Mesenchymal stem cell (in vitro differentiated cells and primary cell): Measurements from ENCODE around the gene SZT2.
A peak's percentile ranks its signal among the peaks of the same experiment; 100 is the strongest.

Experiments used
- DNase-seq: peaks from one replicate; pipeline ENCODE4 v3.0.0-alpha.2; 2013
- H2AFZ ChIP-seq: one replicate; pipeline ENCODE4 v1.6.1; 2013; ENCODE audit warnings: low read depth, mild to moderate bottlenecking, control low read depth, inconsistent platforms, low read length, moderate library complexity
- H2AK5ac ChIP-seq: 2 replicates; pipeline ENCODE4 v1.6.1; 2013; ENCODE audit warnings: low read length, moderate library complexity, mild to moderate bottlenecking, inconsistent platforms; ENCODE audit not compliant: severe bottlenecking
- H2BK120ac ChIP-seq: one replicate; pipeline ENCODE4 v1.6.1; 2013; ENCODE audit warnings: low read depth, mild to moderate bottlenecking, inconsistent platforms, low read length, moderate library complexity
- H2BK12ac ChIP-seq, 2 experiments: one replicate each; pipeline ENCODE4 v1.6.1; 2013; ENCODE audit warnings: inconsistent platforms in 2 of 2, low read length in 2 of 2, mild to moderate bottlenecking in 2 of 2, moderate library complexity in 2 of 2, control low read depth in 1 of 2
- H2BK15ac ChIP-seq: one replicate; pipeline ENCODE4 v1.6.1; 2013; ENCODE audit warnings: mild to moderate bottlenecking, low read depth, inconsistent platforms; ENCODE audit not compliant: poor library complexity, severe bottlenecking
- H2BK5ac ChIP-seq: 2 replicates; pipeline ENCODE4 v1.6.1; 2013; ENCODE audit warnings: low read depth, mild to moderate bottlenecking, low read length, control low read depth, inconsistent platforms; ENCODE audit not compliant: poor library complexity, severe bottlenecking
- H3K14ac ChIP-seq, 2 experiments: one replicate each; pipeline ENCODE4 v1.6.1; 2013; ENCODE audit warnings: inconsistent platforms in 2 of 2, low read length in 2 of 2, control low read depth in 1 of 2, mild to moderate bottlenecking in 1 of 2, moderate library complexity in 1 of 2
- H3K18ac ChIP-seq, 2 experiments: one replicate each; pipeline ENCODE4 v1.6.1; 2013; ENCODE audit warnings: inconsistent platforms in 2 of 2, low read length in 2 of 2, control low read depth in 1 of 2, low read depth in 1 of 2, mild to moderate bottlenecking in 1 of 2
- H3K23ac ChIP-seq, 2 experiments: one replicate each; pipeline ENCODE4 v1.6.1; 2013; ENCODE audit warnings: inconsistent platforms in 2 of 2, low read length in 2 of 2, mild to moderate bottlenecking in 2 of 2, moderate library complexity in 2 of 2, control low read depth in 1 of 2
- H3K27ac ChIP-seq: 2 replicates; pipeline ENCODE4 v1.5.1; 2013; ENCODE audit warnings: mild to moderate bottlenecking, moderate library complexity, low read length, control low read depth, inconsistent platforms; ENCODE audit not compliant: poor library complexity, severe bottlenecking
- H3K27me3 ChIP-seq, 2 experiments: 2 replicates each; pipeline versions ENCODE4 v1.6.1 to v1.7.0; 2013; ENCODE audit warnings: low read length in 2 of 2, mild to moderate bottlenecking in 2 of 2, moderate library complexity in 2 of 2, control low read depth in 1 of 2, inconsistent platforms in 1 of 2; ENCODE audit not compliant: control insufficient read depth in 1 of 2, insufficient read depth in 1 of 2
- H3K36me3 ChIP-seq, 2 experiments: 2 replicates each; pipeline versions ENCODE4 v1.6.1 to v1.7.0; 2013; ENCODE audit warnings: low read length in 2 of 2, control low read depth in 1 of 2, inconsistent platforms in 1 of 2, low read depth in 1 of 2, mild to moderate bottlenecking in 1 of 2; ENCODE audit not compliant: insufficient read depth in 2 of 2, control insufficient read depth in 1 of 2
- H3K4ac ChIP-seq, 2 experiments: one replicate each; pipeline ENCODE4 v1.6.1; 2013; ENCODE audit warnings: inconsistent platforms in 2 of 2, low read length in 2 of 2, mild to moderate bottlenecking in 2 of 2, moderate library complexity in 2 of 2, control low read depth in 1 of 2, low read depth in 1 of 2
- H3K4me1 ChIP-seq: 2 replicates; pipeline ENCODE4 v1.6.1; 2013; ENCODE audit warnings: low read depth, low read length, control low read depth; ENCODE audit not compliant: control insufficient read depth, insufficient read depth
- H3K4me2 ChIP-seq: 2 replicates; pipeline ENCODE4 v1.6.1; 2013; ENCODE audit warnings: low read length, mild to moderate bottlenecking, inconsistent platforms; ENCODE audit not compliant: poor library complexity, severe bottlenecking
- H3K4me3 ChIP-seq, 2 experiments: 2 replicates each; pipeline versions ENCODE4 v1.5.1 to v1.7.0; 2013; ENCODE audit warnings: low read length in 2 of 2, mild to moderate bottlenecking in 2 of 2, control low read depth in 1 of 2, low read depth in 1 of 2; ENCODE audit not compliant: insufficient read depth in 1 of 2
- H3K79me1 ChIP-seq: replicated peaks from 2 replicates; pipeline ENCODE4 v1.6.1; 2013; ENCODE audit warnings: mild to moderate bottlenecking, control low read depth, low read length, inconsistent platforms; ENCODE audit not compliant: poor library complexity, severe bottlenecking
- H3K9ac ChIP-seq: 2 replicates; pipeline ENCODE4 v1.7.0; 2013; ENCODE audit warnings: mild to moderate bottlenecking, low read length, moderate library complexity
- H3K9me3 ChIP-seq: 2 replicates; pipeline ENCODE4 v1.7.0; 2013; ENCODE audit warnings: mild to moderate bottlenecking, low read length; ENCODE audit not compliant: control insufficient read depth
- H4K8ac ChIP-seq: one replicate; pipeline ENCODE4 v1.6.1; 2013; ENCODE audit warnings: inconsistent platforms, mild to moderate bottlenecking, low read length, moderate library complexity
- H4K91ac ChIP-seq: one replicate; pipeline ENCODE4 v1.6.1; 2013; ENCODE audit warnings: mild to moderate bottlenecking, low read length, inconsistent platforms
- WGBS: methylation state at CpG from one replicate; pipeline ENCODE4 v1.1.7; 2013; ENCODE audit warnings: mixed read lengths; 5-methylcytosine and 5-hydroxymethylcytosine counted together

SZT2 gene

GRCh38 chr1:43367026-43367903 is 22.4 kb upstream of the SZT2 start:
- H2AFZ ChIP-seq: peak overlapping the region; percentile 51
- H4K8ac ChIP-seq: peak overlapping the region; percentile 98
- peak overlapping the region; percentile 97 for H4K91ac ChIP-seq
- H2BK5ac ChIP-seq: peak overlapping the region; percentile 71
- peak overlapping the region; percentile 60 for H3K27ac ChIP-seq
- peak overlapping the region; percentile 99 for H2BK15ac ChIP-seq
- H3K9ac ChIP-seq: peak overlapping the region; percentile 95
- WGBS: 1% methylated on average over 46 of the region's 48 CpGs
- H3K4me3 ChIP-seq: peak overlapping the region; percentile 81 to 97
- H3K27me3 ChIP-seq: no peaks in the 10 kb centered on the region
- H3K4me2 ChIP-seq: peak overlapping the region; percentile 64
- H3K36me3 ChIP-seq: peaks cover 35% of the 10 kb centered on the region in 2 experiments
- H3K4me1 ChIP-seq: peaks cover 24% of the 10 kb centered on the region
- peak overlapping the region; percentile 20 for H2AK5ac ChIP-seq
- peak overlapping the region; percentile 11 to 86 for H3K23ac ChIP-seq
- peak overlapping the region; percentile 76 to 98 for H3K4ac ChIP-seq
- peak; percentile 37 for DNase-seq
- peak overlapping the region; percentile 80 for H2BK120ac ChIP-seq
- peak overlapping the region in 1 of 2 experiments; percentile 17 for H2BK12ac ChIP-seq
- H3K18ac ChIP-seq: peak overlapping the region; percentile 96 to 98
- peak overlapping the region; percentile 62 to 97 for H3K14ac ChIP-seq
- peaks cover 20% of the 10 kb centered on the region for H3K79me1 ChIP-seq
- no peaks in the 10 kb centered on the region for H3K9me3 ChIP-seq

GRCh38 chr1:43367904-43368645 is 21.6 kb upstream of the SZT2 start, which contains the start of gene ELOVL1:
Gene ELOVL1, minus strand, starts transcription at chr1:43368011. Its CDS starts 2,402 bp downstream, at chr1:43365609.
- H3K4me3 ChIP-seq: peak within 1 kb of the TSS; percentile 81 to 97
- peak; percentile 91 for DNase-seq
- under 1% methylated on average over 55 of the region's 58 CpGs for WGBS
- H3K36me3 ChIP-seq: peaks cover 28 to 29% of the 10 kb centered on the region in 2 experiments
- peaks cover 23% of the 10 kb centered on the region for H3K4me1 ChIP-seq
- peak within 1 kb of the TSS; percentile 76 to 98 for H3K4ac ChIP-seq
- H3K79me1 ChIP-seq: peaks cover 18% of the 10 kb centered on the region
- peak within 1 kb of the TSS; percentile 87 for H2BK5ac ChIP-seq
- H3K4me2 ChIP-seq: peak within 1 kb of the TSS; percentile 77
- H4K91ac ChIP-seq: peak within 1 kb of the TSS; percentile 97
- H3K14ac ChIP-seq: peak within 1 kb of the TSS; percentile 62 to 97
- H3K18ac ChIP-seq: peak within 1 kb of the TSS; percentile 96 to 98
- H3K23ac ChIP-seq: peak within 1 kb of the TSS; percentile 11 to 86
- H4K8ac ChIP-seq: peak within 1 kb of the TSS; percentile 98
- peak within 1 kb of the TSS; percentile 72 for H2AFZ ChIP-seq
- peak within 1 kb of the TSS; percentile 99 for H2BK15ac ChIP-seq
- peak within 1 kb of the TSS; percentile 67 for H3K27ac ChIP-seq
- H3K9ac ChIP-seq: peak within 1 kb of the TSS; percentile 95
- peak within 1 kb of the TSS in 1 of 2 experiments; percentile 17 for H2BK12ac ChIP-seq
- H2AK5ac ChIP-seq: peak within 1 kb of the TSS; percentile 20
- H3K27me3 ChIP-seq: no peaks in the 10 kb centered on the region
- H2BK120ac ChIP-seq: peak within 1 kb of the TSS; percentile 80
- H3K9me3 ChIP-seq: no peaks in the 10 kb centered on the region

- H3K9ac ChIP-seq: peak overlapping the region; percentile 93
- H2AK5ac ChIP-seq: peak overlapping the region; percentile 11
- H3K23ac ChIP-seq: no peak overlapping the region
- no peak overlapping the region for H4K8ac ChIP-seq
- no peak overlapping the region for H2BK15ac ChIP-seq
- H3K18ac ChIP-seq: peak overlapping the region in 1 of 2 experiments; percentile 25
- peaks cover 24% of the 10 kb centered on the region for H3K4me1 ChIP-seq
- H3K14ac ChIP-seq: no peak overlapping the region
- H3K36me3 ChIP-seq: peaks cover 22 to 24% of the 10 kb centered on the region in 2 experiments
- DNase-seq: no peak
- H3K9me3 ChIP-seq: no peaks in the 10 kb centered on the region
- no peaks in the 10 kb centered on the region for H3K27me3 ChIP-seq
- H3K4me3 ChIP-seq: peak overlapping the region in 1 of 2 experiments; percentile 97
- no peak overlapping the region for H2BK120ac ChIP-seq
- H2BK5ac ChIP-seq: no peak overlapping the region
- 4% methylated on average over 5 of the region's 6 CpGs for WGBS
- no peak overlapping the region for H2BK12ac ChIP-seq
- H2AFZ ChIP-seq: no peak overlapping the region
- H3K4me2 ChIP-seq: peak overlapping the region; percentile 77
- peak overlapping the region; percentile 67 for H3K27ac ChIP-seq
- H4K91ac ChIP-seq: no peak overlapping the region
- peaks cover 15% of the 10 kb centered on the region for H3K79me1 ChIP-seq
- H3K4ac ChIP-seq: peak overlapping the region in 1 of 2 experiments; percentile 34
Measured at GRCh38 chr1:43368646-43369020, 21.1 kb upstream of the SZT2 start.
